ENCODE results near the gene SLC39A2. TPM values are rescaled to one million over a fixed set of nuclear protein-coding genes. Genes with fewer than 3 reads are reported as not detected.

The SLC39A2 gene
- total and polyA plus RNA-seq, 3 donors from 2014 or later: 0.24 to 0.31 TPM; not detected in 1

GRCh38 chr14:20997115-20997514, 2.0 kb upstream of the SLC39A2 start:
- intact Hi-C loops (cut with DNase I; ENCODE audit: low total_unique reads): no loop called here
- TF ChIP-seq CTCF (IDR thresholded peaks at IDR 0.05) (no peak), POLR2A (IDR thresholded peaks at IDR 0.05) (no peak)
- H3K36me3 ChIP-seq (ENCODE audit: low read depth, missing control alignments): no peaks in the 10 kb centered on the region
- 77 to 79% methylated on average over 4 of the region's 4 CpGs for WGBS, 2 donors
- no peak overlapping the region for H3K27ac ChIP-seq
- H3K4me1 ChIP-seq: no peaks in the 10 kb centered on the region
- no peaks in the 10 kb centered on the region for H3K27me3 ChIP-seq
- H3K9me3 ChIP-seq: no peaks in the 10 kb centered on the region
- no peak for DNase-seq
- no peak overlapping the region for H3K4me3 ChIP-seq

- Histone ChIP-seq H3K36me3 (ENCODE audit: low read depth, missing control alignments) (no peaks in the 10 kb centered on the region), H3K27me3 (no peaks in the 10 kb centered on the region), H3K4me1 (no peaks in the 10 kb centered on the region), H3K9me3 (no peaks in the 10 kb centered on the region), H3K27ac (no peak overlapping the region), H3K4me3 (no peak overlapping the region)
- 77% methylated on average over 6 of the region's 6 CpGs for WGBS, 2 donors
- DNase-seq: no peak
- intact Hi-C loops (cut with DNase I; ENCODE audit: low total_unique reads): no loop called here
- TF ChIP-seq POLR2A (IDR thresholded peaks at IDR 0.05): no peak
- no peak for TF ChIP-seq CTCF (IDR thresholded peaks at IDR 0.05)
These were observed 1.5 kb upstream of the SLC39A2 start for GRCh38 chr14:20997564-20997963.

- no peak for DNase-seq
- no peaks in the 10 kb centered on the region for H3K4me1 ChIP-seq
- intact Hi-C loops (cut with DNase I; ENCODE audit: low total_unique reads): no loop called here
- no peaks in the 10 kb centered on the region for H3K9me3 ChIP-seq
- H3K4me3 ChIP-seq: no peak overlapping the region
- 84 to 87% methylated on average over 3 of the region's 3 CpGs for WGBS, 2 donors
- no peaks in the 10 kb centered on the region for H3K36me3 ChIP-seq (ENCODE audit: low read depth, missing control alignments)
- no peak for TF ChIP-seq CTCF (IDR thresholded peaks at IDR 0.05)
- TF ChIP-seq POLR2A (IDR thresholded peaks at IDR 0.05): no peak
- no peaks in the 10 kb centered on the region for H3K27me3 ChIP-seq
- H3K27ac ChIP-seq: no peak overlapping the region
These were observed 954 bp upstream of the SLC39A2 start for GRCh38 chr14:20998139-20998538.

- no peak for TF ChIP-seq POLR2A (IDR thresholded peaks at IDR 0.05)
- TF ChIP-seq CTCF (IDR thresholded peaks at IDR 0.05): no peak
- Histone ChIP-seq H3K27ac (no peak overlapping the region), H3K9me3 (no peaks in the 10 kb centered on the region), H3K4me3 (no peak overlapping the region), H3K27me3 (no peaks in the 10 kb centered on the region), H3K4me1 (no peaks in the 10 kb centered on the region), H3K36me3 (ENCODE audit: low read depth, missing control alignments) (no peaks in the 10 kb centered on the region)
- 73 to 85% methylated on average over 4 of the region's 4 CpGs for WGBS, 2 donors
- intact Hi-C loops (cut with DNase I; ENCODE audit: low total_unique reads): no loop called here
- DNase-seq: no peak
These were observed 498 bp downstream of the SLC39A2 start for GRCh38 chr14:20999591-20999990.

- Histone ChIP-seq H3K27me3 (no peaks in the 10 kb centered on the region), H3K27ac (no peak overlapping the region), H3K4me1 (no peaks in the 10 kb centered on the region), H3K4me3 (no peak overlapping the region), H3K36me3 (ENCODE audit: low read depth, missing control alignments) (no peaks in the 10 kb centered on the region), H3K9me3 (no peaks in the 10 kb centered on the region)
- intact Hi-C loops (cut with DNase I; ENCODE audit: low total_unique reads): no loop called here
- TF ChIP-seq CTCF (IDR thresholded peaks at IDR 0.05): no peak
- no peak for TF ChIP-seq POLR2A (IDR thresholded peaks at IDR 0.05)
- 80 to 82% methylated on average over 7 of the region's 7 CpGs for WGBS, 2 donors
- no peak for DNase-seq
These were observed 2.1 kb downstream of the SLC39A2 start for GRCh38 chr14:21001218-21001617.

Measured in testis (tissue), 3 donors.